Dendritic cell treated with granulocyte-macrophage colony-stimulating factor and Interleukin-4, amounts not matched to agents 40 ng/mL and 50 ng/mL, for 4 days (primary cell): ENCODE results near the gene ADNP.
"Not testable (repeated sequence)": the region's sequence is repeated elsewhere in the genome, so short reads cannot be mapped to it uniquely, and the experiment has no call there.

Experiments
- H3K27ac Mint-ChIP-seq: one replicate; pipeline ENCODE4 v1.8.0; 2022; ENCODE audit warnings: mild to moderate bottlenecking, mixed read lengths
- H3K27me3 Mint-ChIP-seq: one replicate; pipeline ENCODE4 v1.8.0; 2022; ENCODE audit warnings: mild to moderate bottlenecking, mixed read lengths
- H3K36me3 Mint-ChIP-seq: one replicate; pipeline ENCODE4 v1.8.0; 2022; ENCODE audit warnings: low read depth, mixed read lengths
- H3K4me1 Mint-ChIP-seq: one replicate; pipeline ENCODE4 v1.8.0; 2022; ENCODE audit warnings: low read depth, mixed read lengths
- H3K4me3 Mint-ChIP-seq: one replicate; pipeline ENCODE4 v1.8.0; 2022; ENCODE audit warnings: mild to moderate bottlenecking, moderate library complexity, mixed read lengths
- H3K9me3 Mint-ChIP-seq: one replicate; pipeline ENCODE4 v1.8.0; 2022; ENCODE audit warnings: mixed read lengths
- intact Hi-C: fragments of 100-400 bp; cut with micrococcal nuclease; formaldehyde crosslinking; loops from one replicate; pipeline ENCODE4 v1.15.0; 2022

The ADNP gene

GRCh38 chr20:50901301-50901700, 29.9 kb downstream of the ADNP start:
- Mint-ChIP-seq H3K9me3 (no peaks in the 10 kb centered on the region), H3K36me3 (peaks cover 62% of the 10 kb centered on the region), H3K27ac (no peak overlapping the region), H3K4me3 (no peak overlapping the region), H3K4me1 (peaks cover 5% of the 10 kb centered on the region), H3K27me3 (no peaks in the 10 kb centered on the region)
- intact Hi-C loops: no loop called here

GRCh38 chr20:50900261-50900660, 31.0 kb downstream of the ADNP start:
- Mint-ChIP-seq H3K36me3 (peaks cover 62% of the 10 kb centered on the region), H3K27me3 (no peaks in the 10 kb centered on the region), H3K4me1 (peaks cover 5% of the 10 kb centered on the region), H3K4me3 (no peak overlapping the region), H3K9me3 (no peaks in the 10 kb centered on the region), H3K27ac (no peak overlapping the region)
- intact Hi-C loops: no loop called here

DNA sequence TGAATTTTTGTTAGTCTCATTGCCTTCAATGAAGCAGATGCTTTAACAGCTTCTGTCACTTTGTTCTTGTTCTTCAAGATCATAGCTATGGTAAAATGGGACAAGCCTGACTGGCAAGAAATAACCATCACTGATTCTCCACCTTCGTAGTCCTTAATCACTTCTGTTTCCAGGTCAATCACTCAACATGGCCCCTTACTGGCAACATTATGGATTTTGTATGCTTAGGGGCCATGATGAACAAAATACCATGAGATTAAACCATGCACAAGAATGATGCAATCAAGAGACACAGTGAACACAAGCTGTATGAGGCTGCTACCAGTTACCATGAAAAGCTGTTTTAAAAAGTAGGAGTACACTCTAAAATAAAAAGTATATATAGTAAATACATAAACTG, 32.8 kb downstream of the ADNP start:
- Mint-ChIP-seq H3K36me3 (peaks cover 76% of the 10 kb centered on the region), H3K4me1 (no peaks in the 10 kb centered on the region), H3K27me3 (no peaks in the 10 kb centered on the region), H3K9me3 (no peaks in the 10 kb centered on the region), H3K27ac (no peak overlapping the region), H3K4me3 (no peak overlapping the region)
- intact Hi-C loops: no loop called here

GRCh38 chr20:50895111-50895830, 36.0 kb downstream of the ADNP start:
- Mint-ChIP-seq H3K4me3 (no peak overlapping the region), H3K4me1 (peaks cover 4% of the 10 kb centered on the region), H3K27ac (no peak overlapping the region), H3K36me3 (peaks cover 76% of the 10 kb centered on the region), H3K9me3 (no peaks in the 10 kb centered on the region), H3K27me3 (no peaks in the 10 kb centered on the region)
- intact Hi-C loops: no loop called here

DNA sequence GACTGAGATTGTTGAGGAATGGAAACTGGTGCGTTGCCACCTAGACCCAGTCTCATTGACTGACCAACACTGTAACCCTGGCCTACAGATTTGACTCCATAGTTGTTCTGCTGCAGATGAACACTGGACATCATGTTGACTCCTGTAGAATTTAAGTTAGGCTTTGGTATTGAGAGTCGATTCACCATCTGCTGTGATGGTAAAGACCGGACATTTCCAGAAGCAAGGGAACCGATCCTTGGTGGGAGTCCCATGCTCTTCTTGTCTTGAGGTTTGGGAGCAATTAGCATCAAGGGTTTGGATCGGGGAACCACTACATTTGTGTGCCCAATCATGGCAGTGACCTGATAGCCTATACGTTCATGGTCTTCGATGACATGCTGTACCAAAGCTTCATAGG, 37.6 kb downstream of the ADNP start:
- peaks cover 76% of the 10 kb centered on the region for H3K36me3 Mint-ChIP-seq
- H3K27ac Mint-ChIP-seq: no peak overlapping the region
- peaks cover 4% of the 10 kb centered on the region for H3K4me1 Mint-ChIP-seq
- no peaks in the 10 kb centered on the region for H3K27me3 Mint-ChIP-seq
- H3K9me3 Mint-ChIP-seq: no peaks in the 10 kb centered on the region
- intact Hi-C loops: no loop called here
- H3K4me3 Mint-ChIP-seq: no peak overlapping the region

- Mint-ChIP-seq H3K4me3 (no peak overlapping the region), H3K9me3 (no peaks in the 10 kb centered on the region), H3K4me1 (peaks cover 4% of the 10 kb centered on the region), H3K27me3 (no peaks in the 10 kb centered on the region), H3K36me3 (peaks cover 74% of the 10 kb centered on the region), H3K27ac (no peak overlapping the region)
- intact Hi-C loops: no loop called here
These were observed 38.8 kb downstream of the ADNP start for GRCh38 chr20:50892394-50892793.

DNA sequence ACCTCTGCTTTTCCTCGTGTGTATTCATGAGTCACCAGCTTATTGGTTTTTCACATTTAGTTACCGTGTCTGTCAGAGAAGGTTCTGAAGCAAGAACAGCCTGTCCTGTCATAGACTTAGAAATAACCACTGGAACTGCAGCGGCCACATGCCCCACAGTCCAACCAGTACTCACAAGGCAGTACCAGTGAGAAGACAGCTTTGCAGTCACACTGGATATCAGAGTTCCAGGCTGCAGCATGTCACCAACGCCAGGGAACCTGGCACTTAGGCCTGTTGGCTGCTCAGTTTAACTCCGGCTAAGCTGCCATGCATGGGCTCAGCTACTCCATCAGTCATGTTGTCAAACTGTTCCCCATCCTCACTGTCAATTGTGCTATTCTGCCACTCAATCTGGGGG, 40.1 kb downstream of the ADNP start:
- Mint-ChIP-seq H3K36me3 (peaks cover 68% of the 10 kb centered on the region), H3K4me3 (no peak overlapping the region), H3K27ac (no peak overlapping the region), H3K27me3 (no peaks in the 10 kb centered on the region), H3K9me3 (no peaks in the 10 kb centered on the region), H3K4me1 (peaks cover 4% of the 10 kb centered on the region)
- intact Hi-C loops: no loop called here

GRCh38 chr20:50887576-50887975, 43.7 kb downstream of the ADNP start:
- H3K27ac Mint-ChIP-seq: no peak overlapping the region
- H3K4me1 Mint-ChIP-seq: peaks cover 4% of the 10 kb centered on the region
- intact Hi-C loops: no loop called here
- H3K36me3 Mint-ChIP-seq: peaks cover 45% of the 10 kb centered on the region
- no peaks in the 10 kb centered on the region for H3K9me3 Mint-ChIP-seq
- no peaks in the 10 kb centered on the region for H3K27me3 Mint-ChIP-seq
- no peak overlapping the region for H3K4me3 Mint-ChIP-seq

- peaks cover 32% of the 10 kb centered on the region for H3K36me3 Mint-ChIP-seq
- H3K4me1 Mint-ChIP-seq: no peaks in the 10 kb centered on the region
- no peak overlapping the region for H3K4me3 Mint-ChIP-seq
- intact Hi-C loops: no loop called here
- no peaks in the 10 kb centered on the region for H3K9me3 Mint-ChIP-seq
- H3K27me3 Mint-ChIP-seq: no peaks in the 10 kb centered on the region
- H3K27ac Mint-ChIP-seq: no peak overlapping the region
These were observed 45.0 kb downstream of the ADNP start for GRCh38 chr20:50886184-50886790.

GRCh38 chr20:50885781-50886180, 45.5 kb downstream of the ADNP start:
- Mint-ChIP-seq H3K4me3 (no peak overlapping the region), H3K27me3 (no peaks in the 10 kb centered on the region), H3K9me3 (no peaks in the 10 kb centered on the region), H3K36me3 (peaks cover 31% of the 10 kb centered on the region), H3K27ac (no peak overlapping the region), H3K4me1 (no peaks in the 10 kb centered on the region)
- intact Hi-C loops: no loop called here

- H3K36me3 Mint-ChIP-seq: peaks cover 27% of the 10 kb centered on the region
These were observed 46.2 kb downstream of the ADNP start for GRCh38 chr20:50885068-50885467.

DNA sequence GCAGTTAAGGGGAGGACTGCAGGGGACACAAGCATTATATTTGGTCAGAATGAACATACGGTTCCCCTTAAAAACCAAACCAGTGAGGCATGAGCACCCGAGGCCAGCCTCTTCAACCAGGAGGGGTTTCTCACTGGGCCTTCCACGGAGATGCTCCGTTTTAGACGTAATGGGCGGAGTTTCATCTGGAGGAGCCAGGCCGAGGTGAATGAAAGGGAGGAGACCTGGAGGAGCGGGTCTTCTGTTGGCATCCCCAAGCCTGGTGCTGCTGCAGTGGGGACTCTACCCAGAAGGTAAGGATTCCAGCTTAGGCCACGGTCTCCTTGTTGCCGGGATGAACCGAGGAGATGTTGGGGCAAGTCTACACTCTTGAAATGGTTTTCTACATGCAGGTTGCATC, 47.4 kb downstream of the ADNP start:
- Mint-ChIP-seq H3K4me1 (no peaks in the 10 kb centered on the region), H3K36me3 (peaks cover 15% of the 10 kb centered on the region), H3K4me3 (no peak overlapping the region), H3K27me3 (no peaks in the 10 kb centered on the region), H3K9me3 (no peaks in the 10 kb centered on the region), H3K27ac (no peak overlapping the region)
- intact Hi-C loops: no loop called here

More at GRCh38 chr20:50885068-50885467, 46.2 kb downstream of the ADNP start:
- intact Hi-C loops: no loop called here
- no peak overlapping the region for H3K27ac Mint-ChIP-seq
- H3K27me3 Mint-ChIP-seq: no peaks in the 10 kb centered on the region
- no peaks in the 10 kb centered on the region for H3K9me3 Mint-ChIP-seq
- no peak overlapping the region for H3K4me3 Mint-ChIP-seq
- no peaks in the 10 kb centered on the region for H3K4me1 Mint-ChIP-seq

- H3K27me3 Mint-ChIP-seq, H3K4me1 Mint-ChIP-seq, H3K9me3 Mint-ChIP-seq, H3K27ac Mint-ChIP-seq, intact Hi-C loops, H3K36me3 Mint-ChIP-seq, H3K4me3 Mint-ChIP-seq: not testable (repeated sequence)
These were observed 49.3 kb downstream of the ADNP start for GRCh38 chr20:50881759-50882424.

DNA sequence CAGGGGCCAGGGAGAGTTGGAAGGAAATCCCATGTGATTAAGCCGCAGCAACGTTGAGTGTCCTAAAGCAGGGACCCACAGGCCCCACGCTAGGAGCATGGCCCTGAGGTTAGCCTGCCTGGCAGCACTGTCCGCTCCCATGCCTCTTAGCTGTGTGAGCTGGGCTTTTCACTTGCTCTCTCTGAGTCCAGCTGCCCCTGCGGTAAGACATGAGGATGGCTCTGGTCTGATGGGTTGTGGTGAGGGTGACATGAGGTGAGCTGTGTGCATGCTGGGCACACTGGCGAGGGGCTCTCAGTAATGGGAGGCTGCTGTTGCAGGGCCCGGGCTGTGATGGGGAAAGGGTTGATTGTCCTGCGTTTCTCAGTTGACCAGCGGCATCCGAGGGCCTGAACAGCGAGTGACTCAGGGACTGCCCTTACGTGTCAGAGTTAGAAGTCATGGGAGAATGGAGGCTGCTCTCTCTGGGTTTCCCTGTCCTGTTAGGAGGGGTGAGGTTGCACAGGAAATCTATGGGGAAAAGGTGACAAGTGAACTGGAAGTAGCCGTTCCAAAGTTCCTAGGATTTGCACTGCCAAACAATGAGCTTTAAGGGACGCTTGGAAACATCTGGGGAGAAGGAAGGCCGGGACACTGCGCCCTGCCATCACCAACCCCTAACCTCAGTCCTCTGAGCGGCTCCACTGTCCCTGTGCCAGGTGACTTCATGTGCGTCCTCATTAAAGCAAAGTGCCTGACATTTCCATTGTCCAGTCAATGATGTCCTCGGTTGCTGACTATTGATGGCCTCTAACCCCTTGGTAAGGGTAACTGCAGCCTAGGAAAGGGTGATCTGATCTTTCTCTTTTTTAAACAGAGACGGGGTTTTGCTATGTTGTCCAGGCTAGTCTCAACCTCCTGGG, 51.3 kb downstream of the ADNP start:
- no peak overlapping the region for H3K4me3 Mint-ChIP-seq
- H3K36me3 Mint-ChIP-seq: no peaks in the 10 kb centered on the region
- H3K27me3 Mint-ChIP-seq: no peaks in the 10 kb centered on the region
- no peaks in the 10 kb centered on the region for H3K9me3 Mint-ChIP-seq
- H3K27ac Mint-ChIP-seq: no peak overlapping the region
- H3K4me1 Mint-ChIP-seq: no peaks in the 10 kb centered on the region
- intact Hi-C loops: no loop called here
